Suprapubic skin (tissue), 4 donors: ENCODE data around the gene SHF. TPM values are rescaled to one million over a fixed set of nuclear protein-coding genes. Genes with fewer than 3 reads are reported as not detected.

Experiments used
- DNase-seq, 2 donors: peaks; one replicate each; pipeline ENCODE4 v3.0.0-alpha.2; 2019; ENCODE audit warnings: low spot score in 2 of 2
- H3K27ac ChIP-seq: fragments of 200-600 bp; sonication (generic); one replicate; pipeline ENCODE4 v1.5.1; 2019
- H3K27me3 ChIP-seq: fragments of 200-600 bp; sonication (generic); one replicate; pipeline ENCODE4 v1.5.1; 2019
- H3K36me3 ChIP-seq: fragments of 200-600 bp; sonication (generic); one replicate; pipeline ENCODE4 v1.5.1; 2019
- H3K4me1 ChIP-seq: fragments of 200-600 bp; sonication (generic); one replicate; pipeline ENCODE4 v1.5.1; 2019
- H3K4me3 ChIP-seq: fragments of 200-600 bp; sonication (generic); one replicate; pipeline ENCODE4 v1.5.1; 2019; ENCODE audit warnings: mild to moderate bottlenecking
- H3K9me3 ChIP-seq: fragments of 200-600 bp; sonication (generic); one replicate; pipeline ENCODE4 v1.5.1; 2019
- CTCF ChIP-seq, 2 donors: fragments of 200-600 bp in 1 of 2; fragments of 450-650 bp in 1 of 2; sonication (generic) in 1 of 2; IDR thresholded peaks; one replicate each; pipeline ENCODE4 v1.5.1; 2016 to 2019; ENCODE audit warnings: antibody characterized with exemption in 2 of 2, mild to moderate bottlenecking in 1 of 2, moderate library complexity in 1 of 2
- EP300 ChIP-seq: sonication (generic); formaldehyde crosslinking; IDR thresholded peaks from one replicate; pipeline ENCODE4 v1.6.1; 2017; ENCODE audit warnings: antibody characterized with exemption
- POLR2A ChIP-seq, 2 donors: fragments of 450-650 bp; IDR thresholded peaks; one replicate each; pipeline ENCODE4 v1.6.1; 2017; ENCODE audit warnings: antibody characterized with exemption in 2 of 2, mild to moderate bottlenecking in 2 of 2, moderate library complexity in 2 of 2
- POLR2AphosphoS5 ChIP-seq, 3 donors: sonication (generic); formaldehyde crosslinking; IDR thresholded peaks; one replicate each; pipeline ENCODE4 v1.6.1; 2017; ENCODE audit warnings: antibody characterized with exemption in 3 of 3
- WGBS: methylation state at CpG from one replicate; pipeline ENCODE4 v1.1.5; 2018; 5-methylcytosine and 5-hydroxymethylcytosine counted together
- total RNA-seq, 4 donors: library from RNA; depleted of rRNA; stranded (reverse); fragments of >200 nt; gene quantifications; one replicate each; pipeline ENCODE4 v1.1.0, GENCODE V29; 2016

Gene SHF
- total RNA-seq, 4 donors from 2014 or later = 5.4 to 11.9 (median 8.6) TPM

GRCh38 chr15:45126535-45127158 is 61.1 kb downstream of the SHF start:
- Histone ChIP-seq H3K4me3 (no peak overlapping the region), H3K4me1 (peaks cover 23% of the 10 kb centered on the region), H3K27me3 (peaks cover 8% of the 10 kb centered on the region), H3K9me3 (no peaks in the 10 kb centered on the region), H3K27ac (no peak overlapping the region), H3K36me3 (no peaks in the 10 kb centered on the region)
- DNase-seq = no peak
- WGBS = 85% methylated on average over 2 of the region's 2 CpGs
- TF ChIP-seq CTCF (IDR thresholded peaks at IDR 0.05) = peak; percentile 42 to 65
- no peak for TF ChIP-seq EP300

- Histone ChIP-seq H3K4me1 (no peaks in the 10 kb centered on the region), H3K27me3 (peaks cover 7% of the 10 kb centered on the region), H3K36me3 (no peaks in the 10 kb centered on the region), H3K9me3 (no peaks in the 10 kb centered on the region), H3K27ac (no peak overlapping the region), H3K4me3 (no peak overlapping the region)
- no peak for DNase-seq
- TF ChIP-seq CTCF (IDR thresholded peaks at IDR 0.05) (no peak), POLR2A (IDR thresholded peaks at IDR 0.05) (no peak), POLR2AphosphoS5 (IDR thresholded peaks at IDR 0.05) (no peak), EP300 (no peak)
These were observed 64.4 kb downstream of the SHF start for GRCh38 chr15:45123397-45123796.

- 86% methylated on average over 6 of the region's 7 CpGs for WGBS
- Histone ChIP-seq H3K4me3 (no peak overlapping the region), H3K4me1 (peaks cover 4% of the 10 kb centered on the region), H3K36me3 (no peaks in the 10 kb centered on the region), H3K27ac (no peak overlapping the region), H3K27me3 (peaks cover 8% of the 10 kb centered on the region), H3K9me3 (no peaks in the 10 kb centered on the region)
- TF ChIP-seq EP300 (no peak), POLR2A (IDR thresholded peaks at IDR 0.05) (no peak), CTCF (IDR thresholded peaks at IDR 0.05) (no peak), POLR2AphosphoS5 (IDR thresholded peaks at IDR 0.05) (no peak)
- DNase-seq = no peak
These were observed 65.0 kb downstream of the SHF start for GRCh38 chr15:45122719-45123118.

- Histone ChIP-seq H3K27me3 (peaks cover 17% of the 10 kb centered on the region), H3K4me1 (peaks cover 12% of the 10 kb centered on the region), H3K9me3 (no peaks in the 10 kb centered on the region), H3K4me3 (no peak overlapping the region), H3K27ac (no peak overlapping the region), H3K36me3 (no peaks in the 10 kb centered on the region)
- DNase-seq = no peak
- WGBS = 65% methylated on average over 9 of the region's 9 CpGs
- TF ChIP-seq CTCF (IDR thresholded peaks at IDR 0.05) (no peak), EP300 (no peak), POLR2A (IDR thresholded peaks at IDR 0.05) (no peak), POLR2AphosphoS5 (IDR thresholded peaks at IDR 0.05) (no peak)
These were observed 65.9 kb downstream of the SHF start for GRCh38 chr15:45121706-45122417.

GRCh38 chr15:45121020-45121419 is 66.7 kb downstream of the SHF start:
- H3K9me3 ChIP-seq = no peaks in the 10 kb centered on the region
- 93% methylated on average over 3 of the region's 3 CpGs for WGBS
- no peak overlapping the region for H3K27ac ChIP-seq
- H3K4me1 ChIP-seq = peaks cover 21% of the 10 kb centered on the region
- H3K36me3 ChIP-seq = no peaks in the 10 kb centered on the region
- DNase-seq = no peak
- H3K4me3 ChIP-seq = no peak overlapping the region
- H3K27me3 ChIP-seq = peaks cover 25% of the 10 kb centered on the region
- TF ChIP-seq EP300 (no peak), POLR2A (IDR thresholded peaks at IDR 0.05) (no peak), POLR2AphosphoS5 (IDR thresholded peaks at IDR 0.05) (no peak), CTCF (IDR thresholded peaks at IDR 0.05) (no peak)
